HCT116 (cell line): ENCODE results near the gene FKBP5. TPM values are rescaled to one million over a fixed set of nuclear protein-coding genes. Genes with fewer than 3 reads are reported as not detected.

ENCODE experiments used
- ATAC-seq: fragments of 200-7000 bp; cut with Tn5 transposase; 2 replicates; pipeline ENCODE4 v1.9.1; 2020; ENCODE audit warnings: mild to moderate bottlenecking, moderate library complexity
- BruUV-seq: library from RNA; stranded (reverse); fragments of 400-500 nt; replicated peaks from 2 replicates; lab custom pipeline; 2021; lab: Mats Ljungman, UMichigan
- CTCF ChIA-PET: fragments of 300-600 bp; sonication (Branson Sonifier 250); formaldehyde crosslinking; loops from one replicate; lab custom pipeline; 2021; ENCODE audit warnings: antibody characterized with exemption; lab: Charles Lee
- POLR2A ChIA-PET: fragments of 300-600, 350-600 bp; sonication (Branson Sonifier 250); formaldehyde crosslinking; loops from one replicate; lab custom pipeline; 2021; ENCODE audit warnings: antibody characterized with exemption; lab: Charles Lee
- RAD21 ChIA-PET, 2 experiments: fragments of 300-600 bp; sonication (Branson Sonifier 250); formaldehyde crosslinking; loops; one replicate each; lab custom pipeline; 2023; ENCODE audit warnings: low total read pairs in 2 of 2; ENCODE audit not compliant: uncharacterized antibody in 2 of 2, unreplicated experiment in 2 of 2, low non-redundant PET in 1 of 2; lab: Charles Lee
- DNase-seq: peaks from one replicate; pipeline ENCODE4 v3.0.0-alpha.2; 2010; ENCODE audit warnings: low read depth, low spot score
- H2AFZ ChIP-seq: fragments of 200-600 bp; shearing (Covaris generic), sonication (generic); 2 replicates; pipeline ENCODE4 v1.6.1; 2017; ENCODE audit warnings: low read depth, mixed run types, mixed read lengths, antibody characterized with exemption, low read length; ENCODE audit not compliant: poor library complexity, severe bottlenecking
- H3K27ac ChIP-seq: 2 replicates; pipeline ENCODE4 v1.5.1; 2012; ENCODE audit warnings: low read depth, low read length
- H3K27me3 ChIP-seq: fragments of 200-600 bp; sonication (generic); 2 replicates; pipeline ENCODE4 v1.6.1; 2016; ENCODE audit warnings: mixed run types, low read length, mixed read lengths; ENCODE audit not compliant: insufficient read depth
- H3K36me3 ChIP-seq, 2 experiments: fragments of 200-500 bp in 1 of 2; fragments of 200-600 bp in 1 of 2; sonication (Bioruptor generic) in 1 of 2; sonication (generic) in 1 of 2; 2 replicates each; pipeline versions ENCODE4 v1.5.1 to v1.6.1; 2014 to 2016; ENCODE audit warnings: low read length in 2 of 2, inconsistent platforms in 1 of 2, mixed read lengths in 1 of 2, mixed run types in 1 of 2; ENCODE audit not compliant: insufficient read depth in 2 of 2, control insufficient read depth in 1 of 2
- H3K4me1 ChIP-seq, 2 experiments: fragments of 200-600 bp in 1 of 2; sonication (generic) in 1 of 2; 2 replicates each; pipeline versions ENCODE4 v1.5.1 to v1.6.1; 2012 to 2017; ENCODE audit warnings: low read length in 2 of 2, inconsistent platforms in 1 of 2, mild to moderate bottlenecking in 1 of 2, mixed read lengths in 1 of 2, mixed run types in 1 of 2, moderate library complexity in 1 of 2; ENCODE audit not compliant: insufficient read depth in 2 of 2, control insufficient read depth in 1 of 2
- H3K4me2 ChIP-seq: fragments of 200-600 bp; sonication (generic); 2 replicates; pipeline ENCODE4 v1.6.1; 2017; ENCODE audit warnings: mixed run types, low read length, mixed read lengths
- H3K4me3 ChIP-seq, 2 experiments: fragments of 200-600 bp in 1 of 2; sonication (generic) in 1 of 2; replicated peaks in 1 of 2; 2 replicates each; pipeline ENCODE4 v1.5.1; 2011 to 2016; ENCODE audit warnings: low read length in 2 of 2, control low read depth in 1 of 2, low read depth in 1 of 2, mild to moderate bottlenecking in 1 of 2, mixed read lengths in 1 of 2, mixed run types in 1 of 2
- H3K79me2 ChIP-seq: fragments of 200-600 bp; sonication (generic); 2 replicates; pipeline ENCODE4 v1.6.1; 2017; ENCODE audit warnings: mild to moderate bottlenecking, mixed run types, low read length, moderate library complexity, mixed read lengths; ENCODE audit not compliant: insufficient read depth
- H3K9ac ChIP-seq: fragments of 200-600 bp; sonication (generic); 2 replicates; pipeline ENCODE4 v1.6.1; 2016; ENCODE audit warnings: low read length, mixed read lengths
- H3K9me2 ChIP-seq: fragments of 200-600 bp; sonication (generic), shearing (Covaris generic); 2 replicates; pipeline ENCODE4 v1.6.1; 2017; ENCODE audit warnings: mixed run types, mild to moderate bottlenecking, moderate library complexity; ENCODE audit not compliant: insufficient read depth
- H3K9me3 ChIP-seq, 2 experiments: fragments of 200-500 bp in 1 of 2; fragments of 200-600 bp in 1 of 2; sonication (Bioruptor generic) in 1 of 2; sonication (generic) in 1 of 2; 2 replicates each; pipeline ENCODE4 v1.6.1; 2014 to 2017; ENCODE audit warnings: low read length in 2 of 2, mixed read lengths in 2 of 2, inconsistent platforms in 1 of 2, low read depth in 1 of 2, mild to moderate bottlenecking in 1 of 2, mixed run types in 1 of 2, moderate library complexity in 1 of 2; ENCODE audit not compliant: control insufficient read depth in 1 of 2, insufficient read depth in 1 of 2
- H4K20me1 ChIP-seq: fragments of 200-600 bp; sonication (generic), shearing (Covaris generic); 2 replicates; pipeline ENCODE4 v1.6.1; 2017; ENCODE audit warnings: mixed run types, mild to moderate bottlenecking, moderate library complexity; ENCODE audit not compliant: insufficient read depth
- CBX3 ChIP-seq: IDR thresholded peaks from 2 replicates; pipeline ENCODE4 v1.6.1; 2012; ENCODE audit warnings: low read depth
- CEBPB ChIP-seq: IDR thresholded peaks from 2 replicates; pipeline ENCODE4 v1.6.1; 2012; ENCODE audit warnings: low read depth
- EGR1 ChIP-seq: IDR thresholded peaks from 2 replicates; pipeline ENCODE4 v1.6.1; 2012; ENCODE audit warnings: low read depth
- ELF1 ChIP-seq: IDR thresholded peaks from 2 replicates; pipeline ENCODE4 v1.6.1; 2012; ENCODE audit warnings: low read depth, borderline replicate concordance
- EZH2 ChIP-seq: fragments of 200-600 bp; sonication (generic); IDR thresholded peaks from 2 replicates; pipeline ENCODE4 v1.6.1; 2017; ENCODE audit warnings: antibody characterized with exemption, mixed run types
- EZH2phosphoT487 ChIP-seq: fragments of 200-600 bp; IDR thresholded peaks from 2 replicates; pipeline ENCODE4 v1.6.1; 2018; ENCODE audit warnings: antibody characterized with exemption, borderline replicate concordance
- FOSL1 ChIP-seq: IDR thresholded peaks from 2 replicates; pipeline ENCODE4 v1.6.1; 2012; ENCODE audit warnings: low read depth
- JUND ChIP-seq: IDR thresholded peaks from 2 replicates; pipeline ENCODE4 v1.6.1; 2012
- POLR2A ChIP-seq: IDR thresholded peaks from 2 replicates; pipeline ENCODE4 v1.7.0; 2011; ENCODE audit warnings: borderline replicate concordance; ENCODE audit not compliant: insufficient read depth, insufficient read length; ENCODE audit errors: extremely low read depth
- POLR2AphosphoS5 ChIP-seq: IDR thresholded peaks from 2 replicates; pipeline ENCODE4 v1.6.1; 2011; ENCODE audit warnings: mild to moderate bottlenecking, low read depth, low read length, moderate library complexity
- SIN3A ChIP-seq: IDR thresholded peaks from 2 replicates; pipeline ENCODE4 v1.6.1; 2012; ENCODE audit warnings: low read depth
- SP1 ChIP-seq: IDR thresholded peaks from 2 replicates; pipeline ENCODE4 v1.6.1; 2012; ENCODE audit warnings: low read depth
- SRF ChIP-seq: IDR thresholded peaks from 2 replicates; pipeline ENCODE4 v1.6.1; 2012; ENCODE audit warnings: low read depth
- YY1 ChIP-seq: IDR thresholded peaks from 2 replicates; pipeline ENCODE4 v1.6.1; 2011; ENCODE audit warnings: low read length, low read depth, moderate library complexity, mild to moderate bottlenecking; ENCODE audit not compliant: insufficient replicate concordance; ENCODE audit errors: extremely low read depth
- ZFX ChIP-seq: fragments of 450-650 bp; IDR thresholded peaks from 2 replicates; pipeline ENCODE4 v1.6.1; 2017
- ZNF274 ChIP-seq: fragments of 200-500 bp; sonication (Bioruptor generic); IDR thresholded peaks from 2 replicates; pipeline ENCODE4 v1.6.1; 2014; ENCODE audit warnings: mild to moderate bottlenecking, low read depth, low read length, inconsistent platforms
- intact Hi-C: fragments of 100-400 bp; cut with micrococcal nuclease; formaldehyde crosslinking; loops from 2 replicates; pipeline ENCODE4 v1.10.0; 2022
- total RNA-seq: library from RNA; stranded (reverse); gene quantifications from one replicate; pipeline ENCODE4 v1.2.1, GENCODE V29; 2021; ENCODE audit not compliant: unreplicated experiment
- TF ChIP-seq, protein P1 (sequence below), 3 experiments: fragments of 200-600 bp in 1 of 3; sonication (generic) in 1 of 3; IDR thresholded peaks in 2 of 3; conservative IDR thresholded peaks in 1 of 3; 2 replicates each; pipeline ENCODE4 v1.5.1; 2012 to 2017; ENCODE audit warnings: low read depth in 2 of 3, low read length in 2 of 3, antibody characterized with exemption in 1 of 3, borderline replicate concordance in 1 of 3, control low read depth in 1 of 3, mild to moderate bottlenecking in 1 of 3, mixed read lengths in 1 of 3, mixed run types in 1 of 3, moderate library complexity in 1 of 3; ENCODE audit not compliant: insufficient read depth in 1 of 3
- TF ChIP-seq, protein P2 (sequence below): IDR thresholded peaks from 2 replicates; pipeline ENCODE4 v1.6.1; 2012; ENCODE audit warnings: low read depth
- TF ChIP-seq, protein P3 (sequence below): IDR thresholded peaks from 2 replicates; pipeline ENCODE4 v1.6.1; 2012
- TF ChIP-seq, protein P4 (sequence below): IDR thresholded peaks from 2 replicates; pipeline ENCODE4 v1.6.1; 2011; ENCODE audit warnings: mild to moderate bottlenecking, low read length, moderate library complexity; ENCODE audit not compliant: insufficient replicate concordance; ENCODE audit errors: extremely low read depth

FKBP5 gene
- total RNA-seq, 1 experiment from 2014 or later: 50.3 TPM

DNA sequence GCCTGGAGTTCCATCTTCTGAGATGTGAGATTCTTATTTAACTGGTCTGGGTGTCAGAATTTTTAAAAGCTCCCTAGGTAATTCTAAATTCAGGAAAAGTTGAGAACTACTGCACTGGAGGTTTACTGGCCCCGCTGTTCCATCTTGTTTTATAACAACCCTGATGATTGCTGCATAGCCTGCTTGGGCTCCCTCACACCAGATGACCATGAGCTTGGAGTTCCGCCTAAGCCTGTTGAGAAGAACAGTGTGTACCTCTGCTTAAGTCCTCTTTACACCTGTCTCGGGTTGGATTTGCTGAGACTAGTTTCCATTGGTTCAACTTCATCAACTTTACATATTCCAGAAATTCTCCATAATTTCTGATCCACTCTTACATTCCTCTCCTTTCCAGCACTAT, 77.9 kb downstream of the FKBP5 start:
- H3K9me2 ChIP-seq: no peaks in the 10 kb centered on the region
- peaks cover 1% of the 10 kb centered on the region; the same call in 1 of the 2 replicates for H4K20me1 ChIP-seq
- no peak for ATAC-seq
- ChIA-PET CTCF (interaction anchor here (0.7 kb wide), 2 partner anchors 11 to 120 kb away, joined by 3 to 5 read pairs; no protein-coding TSS in a partner anchor), RAD21 (no interaction called here), POLR2A (no interaction called here)
- no peaks in the 10 kb centered on the region for H3K27me3 ChIP-seq
- peaks cover 28 to 36% of the 10 kb centered on the region in 2 experiments for H3K4me1 ChIP-seq
- no peak overlapping the region for H3K27ac ChIP-seq
- no peak overlapping the region for H3K4me3 ChIP-seq
- H3K36me3 ChIP-seq: peaks cover 0 to 11% of the 10 kb centered on the region in 2 experiments; a peak in 2 of 4 replicates
- no peaks in the 10 kb centered on the region for H3K9me3 ChIP-seq
- TF ChIP-seq, protein P1, sequence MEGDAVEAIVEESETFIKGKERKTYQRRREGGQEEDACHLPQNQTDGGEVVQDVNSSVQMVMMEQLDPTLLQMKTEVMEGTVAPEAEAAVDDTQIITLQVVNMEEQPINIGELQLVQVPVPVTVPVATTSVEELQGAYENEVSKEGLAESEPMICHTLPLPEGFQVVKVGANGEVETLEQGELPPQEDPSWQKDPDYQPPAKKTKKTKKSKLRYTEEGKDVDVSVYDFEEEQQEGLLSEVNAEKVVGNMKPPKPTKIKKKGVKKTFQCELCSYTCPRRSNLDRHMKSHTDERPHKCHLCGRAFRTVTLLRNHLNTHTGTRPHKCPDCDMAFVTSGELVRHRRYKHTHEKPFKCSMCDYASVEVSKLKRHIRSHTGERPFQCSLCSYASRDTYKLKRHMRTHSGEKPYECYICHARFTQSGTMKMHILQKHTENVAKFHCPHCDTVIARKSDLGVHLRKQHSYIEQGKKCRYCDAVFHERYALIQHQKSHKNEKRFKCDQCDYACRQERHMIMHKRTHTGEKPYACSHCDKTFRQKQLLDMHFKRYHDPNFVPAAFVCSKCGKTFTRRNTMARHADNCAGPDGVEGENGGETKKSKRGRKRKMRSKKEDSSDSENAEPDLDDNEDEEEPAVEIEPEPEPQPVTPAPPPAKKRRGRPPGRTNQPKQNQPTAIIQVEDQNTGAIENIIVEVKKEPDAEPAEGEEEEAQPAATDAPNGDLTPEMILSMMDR (IDR thresholded peaks at IDR 0.05 in 2 of 3, conservative IDR thresholded peaks at IDR 0.05 in 1 of 3; ENCODE audit: borderline replicate concordance in 1 of 3, insufficient read depth in 1 of 3, low read depth in 2 of 3, low read length in 2 of 3): no peak
- no peak for TF ChIP-seq YY1
- TF ChIP-seq CBX3: no peak
- no peak for TF ChIP-seq JUND
- TF ChIP-seq EZH2phosphoT487: no peak
- TF ChIP-seq POLR2AphosphoS5: no peak
- no peak for TF ChIP-seq ELF1
- TF ChIP-seq SRF: no peak
- no peak for TF ChIP-seq SP1
- TF ChIP-seq, protein P2, sequence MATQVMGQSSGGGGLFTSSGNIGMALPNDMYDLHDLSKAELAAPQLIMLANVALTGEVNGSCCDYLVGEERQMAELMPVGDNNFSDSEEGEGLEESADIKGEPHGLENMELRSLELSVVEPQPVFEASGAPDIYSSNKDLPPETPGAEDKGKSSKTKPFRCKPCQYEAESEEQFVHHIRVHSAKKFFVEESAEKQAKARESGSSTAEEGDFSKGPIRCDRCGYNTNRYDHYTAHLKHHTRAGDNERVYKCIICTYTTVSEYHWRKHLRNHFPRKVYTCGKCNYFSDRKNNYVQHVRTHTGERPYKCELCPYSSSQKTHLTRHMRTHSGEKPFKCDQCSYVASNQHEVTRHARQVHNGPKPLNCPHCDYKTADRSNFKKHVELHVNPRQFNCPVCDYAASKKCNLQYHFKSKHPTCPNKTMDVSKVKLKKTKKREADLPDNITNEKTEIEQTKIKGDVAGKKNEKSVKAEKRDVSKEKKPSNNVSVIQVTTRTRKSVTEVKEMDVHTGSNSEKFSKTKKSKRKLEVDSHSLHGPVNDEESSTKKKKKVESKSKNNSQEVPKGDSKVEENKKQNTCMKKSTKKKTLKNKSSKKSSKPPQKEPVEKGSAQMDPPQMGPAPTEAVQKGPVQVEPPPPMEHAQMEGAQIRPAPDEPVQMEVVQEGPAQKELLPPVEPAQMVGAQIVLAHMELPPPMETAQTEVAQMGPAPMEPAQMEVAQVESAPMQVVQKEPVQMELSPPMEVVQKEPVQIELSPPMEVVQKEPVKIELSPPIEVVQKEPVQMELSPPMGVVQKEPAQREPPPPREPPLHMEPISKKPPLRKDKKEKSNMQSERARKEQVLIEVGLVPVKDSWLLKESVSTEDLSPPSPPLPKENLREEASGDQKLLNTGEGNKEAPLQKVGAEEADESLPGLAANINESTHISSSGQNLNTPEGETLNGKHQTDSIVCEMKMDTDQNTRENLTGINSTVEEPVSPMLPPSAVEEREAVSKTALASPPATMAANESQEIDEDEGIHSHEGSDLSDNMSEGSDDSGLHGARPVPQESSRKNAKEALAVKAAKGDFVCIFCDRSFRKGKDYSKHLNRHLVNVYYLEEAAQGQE: no peak
- TF ChIP-seq FOSL1: no peak
- TF ChIP-seq, protein P3, sequence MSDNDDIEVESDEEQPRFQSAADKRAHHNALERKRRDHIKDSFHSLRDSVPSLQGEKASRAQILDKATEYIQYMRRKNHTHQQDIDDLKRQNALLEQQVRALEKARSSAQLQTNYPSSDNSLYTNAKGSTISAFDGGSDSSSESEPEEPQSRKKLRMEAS: no peak
- TF ChIP-seq SIN3A: no peak
- no peak for TF ChIP-seq ZNF274
- no peak for TF ChIP-seq EZH2
- no peak for TF ChIP-seq ZFX
- TF ChIP-seq, protein P4, sequence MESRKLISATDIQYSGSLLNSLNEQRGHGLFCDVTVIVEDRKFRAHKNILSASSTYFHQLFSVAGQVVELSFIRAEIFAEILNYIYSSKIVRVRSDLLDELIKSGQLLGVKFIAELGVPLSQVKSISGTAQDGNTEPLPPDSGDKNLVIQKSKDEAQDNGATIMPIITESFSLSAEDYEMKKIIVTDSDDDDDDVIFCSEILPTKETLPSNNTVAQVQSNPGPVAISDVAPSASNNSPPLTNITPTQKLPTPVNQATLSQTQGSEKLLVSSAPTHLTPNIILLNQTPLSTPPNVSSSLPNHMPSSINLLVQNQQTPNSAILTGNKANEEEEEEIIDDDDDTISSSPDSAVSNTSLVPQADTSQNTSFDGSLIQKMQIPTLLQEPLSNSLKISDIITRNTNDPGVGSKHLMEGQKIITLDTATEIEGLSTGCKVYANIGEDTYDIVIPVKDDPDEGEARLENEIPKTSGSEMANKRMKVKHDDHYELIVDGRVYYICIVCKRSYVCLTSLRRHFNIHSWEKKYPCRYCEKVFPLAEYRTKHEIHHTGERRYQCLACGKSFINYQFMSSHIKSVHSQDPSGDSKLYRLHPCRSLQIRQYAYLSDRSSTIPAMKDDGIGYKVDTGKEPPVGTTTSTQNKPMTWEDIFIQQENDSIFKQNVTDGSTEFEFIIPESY: no peak
- TF ChIP-seq POLR2A: no peak
- TF ChIP-seq CEBPB: no peak
- no peak for TF ChIP-seq EGR1
- no TSS peak for BruUV-seq
- intact Hi-C loops: no loop called here
- no peaks in the 10 kb centered on the region for H3K79me2 ChIP-seq
- DNase-seq: no peak
- no peak overlapping the region for H3K9ac ChIP-seq
- H3K4me2 ChIP-seq: no peak overlapping the region
- H2AFZ ChIP-seq: no peak overlapping the region
